Activated CD4-positive, CD25-positive, alpha-beta regulatory T cell treated with anti-CD3 and anti-CD28 coated beads, Interleukin-2, amount 50 U/mL, for 72 hours (primary cell): ENCODE results near the gene MTA1.

Experiments
- DNase-seq: peaks from one replicate; pipeline ENCODE4 v3.0.0; 2021

Gene MTA1

DNA sequence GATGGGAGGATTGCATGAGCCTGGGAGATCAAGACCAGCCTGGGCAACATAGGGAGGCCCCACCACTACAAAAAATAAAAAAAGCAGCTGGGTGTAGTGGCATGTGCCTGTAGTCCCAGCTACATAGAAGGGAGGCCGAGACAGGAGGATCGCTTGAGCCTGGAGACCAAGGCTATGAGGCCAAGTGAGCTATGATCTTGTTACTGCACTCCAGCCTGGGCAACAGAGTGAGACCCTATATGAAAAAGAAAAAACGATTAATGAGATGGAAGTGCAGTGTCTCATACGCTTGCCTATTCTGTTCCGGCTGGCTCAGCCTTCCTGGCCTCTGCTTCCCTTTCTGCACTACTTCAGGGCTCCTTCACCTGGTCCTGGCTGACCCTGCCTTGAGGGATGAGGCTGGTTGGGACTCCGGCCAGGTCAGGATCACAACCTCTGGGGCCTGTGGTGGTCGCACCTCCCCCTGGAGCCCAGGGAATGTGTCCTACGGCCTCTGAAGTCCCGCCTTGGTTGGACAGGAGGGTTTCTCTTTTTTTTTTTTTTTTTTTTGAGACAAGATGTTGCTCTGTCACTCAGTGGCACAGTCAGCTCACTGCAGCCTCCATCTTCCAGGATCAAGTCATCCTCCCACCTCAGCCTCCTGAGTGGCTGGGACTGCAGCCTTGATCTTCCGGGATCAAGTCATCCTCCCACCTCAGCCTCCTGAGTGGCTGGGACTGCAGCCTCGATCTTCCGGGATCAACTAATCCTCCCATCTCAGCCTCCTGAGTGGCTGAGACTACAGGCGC, 82.1 kb downstream of the MTA1 start:
- no peak for DNase-seq

GRCh38 chr14:105502446-105503295, 83.0 kb downstream of the MTA1 start:
- no peak for DNase-seq

DNA sequence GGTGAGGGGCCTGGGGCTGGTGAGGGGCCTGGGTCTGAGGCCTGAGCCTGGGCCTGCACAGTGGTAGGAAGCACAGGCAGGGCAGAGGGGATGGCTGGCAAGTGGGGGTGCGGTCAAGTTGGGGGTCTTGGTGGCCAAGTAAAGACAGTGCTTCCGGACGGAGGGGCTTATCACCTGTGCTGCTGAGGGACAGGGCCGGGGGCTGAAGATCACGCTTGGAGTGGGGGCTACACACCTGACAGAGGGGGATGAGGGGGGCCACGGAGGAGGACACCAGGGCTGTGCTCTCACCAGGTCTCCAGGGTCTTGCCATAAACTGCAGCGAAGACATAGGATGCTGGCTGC, 83.6 kb downstream of the MTA1 start:
- DNase-seq, result no peak

DNA sequence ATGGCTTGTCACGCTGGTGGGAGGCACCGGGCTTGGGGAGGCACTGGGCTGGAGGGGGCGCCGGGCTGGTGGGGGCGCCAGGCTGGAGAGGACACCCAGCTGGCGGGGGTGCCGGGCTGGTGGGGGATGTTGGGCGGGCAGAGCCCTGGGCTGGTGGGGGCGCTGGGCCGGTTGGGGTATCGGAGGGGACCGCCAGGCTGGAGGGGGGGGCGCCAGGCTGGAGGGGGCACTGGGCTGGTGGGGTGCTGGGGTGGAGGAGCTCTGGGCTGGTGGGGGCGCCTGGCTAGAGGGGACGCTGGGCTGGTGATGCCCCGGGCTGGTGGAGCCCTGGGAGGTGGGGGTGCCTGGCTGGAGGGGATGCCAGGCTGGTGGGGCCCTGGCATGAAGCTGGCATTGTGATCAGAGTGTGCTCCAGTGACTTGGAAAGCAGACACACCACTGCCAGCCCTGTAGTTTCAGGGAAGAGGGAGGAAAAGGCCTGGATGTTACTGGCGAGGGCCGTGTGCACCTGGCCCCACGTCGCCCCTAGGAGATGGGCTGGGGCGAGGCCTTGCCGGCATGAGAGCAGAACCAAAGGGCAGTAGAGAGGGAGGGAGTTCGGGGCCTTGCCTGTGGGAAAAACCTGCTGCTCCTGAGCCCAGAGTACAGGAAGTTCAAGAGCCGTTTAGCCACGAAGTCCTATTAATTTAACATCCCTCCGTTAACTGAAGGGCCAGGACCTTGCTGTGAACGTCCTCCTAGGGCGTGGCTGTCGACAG, 84.5 kb downstream of the MTA1 start:
- no peak for DNase-seq

DNA sequence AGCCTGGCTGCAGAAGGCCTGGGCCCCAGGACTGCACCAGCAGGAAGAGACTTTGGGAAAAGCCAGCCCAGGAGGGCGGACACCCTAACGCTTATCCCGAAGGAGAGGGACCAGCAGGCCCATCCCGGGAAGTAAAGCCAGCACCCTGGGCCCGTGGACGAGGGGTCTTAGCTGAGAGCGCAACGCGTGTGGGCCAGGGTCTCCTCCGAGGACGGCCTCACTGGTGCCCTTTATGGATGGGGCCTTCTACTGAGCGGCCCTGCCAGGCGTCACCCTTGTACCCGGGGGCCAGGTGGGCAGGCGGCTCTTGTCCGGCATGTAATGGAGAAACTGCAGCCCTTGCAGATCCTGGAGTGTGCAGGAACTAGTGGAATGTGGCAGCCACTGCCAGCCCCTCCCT, 85.5 kb downstream of the MTA1 start:
- DNase-seq, result no peak

DNA sequence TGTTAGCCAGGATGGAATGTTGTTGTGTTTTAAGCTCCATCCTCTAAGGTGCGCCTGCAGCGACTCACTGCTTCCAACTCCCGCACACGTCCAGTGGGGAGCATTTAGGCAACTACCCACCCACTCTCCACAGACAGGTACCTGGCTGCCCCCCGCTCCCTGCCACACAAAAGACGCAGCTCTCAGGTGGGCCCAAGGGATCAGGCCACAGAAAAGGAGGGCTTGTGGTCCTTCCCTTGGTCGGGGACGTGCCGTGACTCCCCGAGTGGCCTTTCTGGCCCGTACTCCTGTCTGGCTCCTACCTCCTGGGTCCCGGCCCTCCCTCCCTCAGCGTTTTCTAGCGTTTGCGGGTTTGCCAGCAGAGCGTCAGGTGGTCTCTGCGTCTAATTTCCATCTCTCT, 87.6 kb downstream of the MTA1 start:
- DNase-seq, result no peak

DNA sequence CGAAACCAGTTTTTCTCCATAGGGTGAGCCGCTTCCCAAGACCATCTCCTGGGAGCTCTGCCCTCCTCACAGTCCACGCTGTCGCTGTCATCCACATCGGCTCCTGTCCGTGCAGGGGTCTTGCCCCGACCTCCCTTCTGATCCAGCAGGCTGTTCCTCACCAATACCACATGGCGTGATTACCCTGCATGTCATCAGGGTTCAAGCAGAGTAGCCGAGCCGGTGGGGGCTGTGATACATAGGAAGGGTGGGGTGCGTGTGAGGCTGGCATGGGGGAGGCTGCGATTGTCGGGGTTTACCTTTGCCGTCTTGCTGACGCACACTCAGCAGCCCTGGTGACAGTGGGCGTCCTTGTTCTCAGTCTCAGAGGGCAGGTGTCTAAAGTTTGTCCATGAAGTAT, 88.4 kb downstream of the MTA1 start:
- DNase-seq, result no peak

GRCh38 chr14:105508601-105509000, 89.0 kb downstream of the MTA1 start:
- no peak for DNase-seq

- DNase-seq, result no peak
Measured at GRCh38 chr14:105517096-105517495, 97.5 kb downstream of the MTA1 start.

DNA sequence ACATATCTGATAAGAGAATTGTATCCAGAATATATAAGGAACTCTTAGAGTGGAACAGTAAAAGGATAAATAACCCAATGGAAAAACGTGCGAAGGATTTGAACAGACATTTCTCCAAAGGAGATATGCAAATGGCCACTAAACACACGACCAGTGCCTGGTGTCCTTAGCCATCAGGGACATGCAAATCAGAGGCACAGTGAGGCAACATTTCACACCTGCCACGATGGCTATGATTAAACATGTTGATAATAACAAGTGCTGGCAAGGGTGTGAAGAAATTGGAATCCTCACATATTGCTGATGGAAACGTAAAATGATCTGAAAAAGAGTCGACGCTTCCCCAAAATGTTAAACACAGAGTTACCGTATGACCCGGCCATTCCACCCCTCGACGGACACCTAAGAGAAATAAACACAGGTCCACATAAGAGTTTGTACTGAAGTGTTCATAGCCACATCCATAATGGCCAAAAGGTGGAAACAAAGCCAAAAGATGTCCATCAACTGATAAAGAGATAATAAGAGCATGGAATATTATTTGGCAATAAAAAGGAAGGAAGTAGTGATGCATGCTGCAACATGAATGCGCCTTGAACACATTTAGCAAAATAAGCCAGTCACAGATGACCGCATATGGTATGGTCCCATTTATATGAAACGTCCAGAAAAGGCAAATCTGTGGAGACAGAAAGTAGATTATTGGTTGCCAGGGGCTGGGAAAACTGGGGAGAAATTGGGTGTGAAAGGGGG, 100.5 kb downstream of the MTA1 start:
- no peak for DNase-seq
